EH (cell line): ENCODE results near the gene NCEH1.
"Not testable (repeated sequence)": the region's sequence is repeated elsewhere in the genome, so short reads cannot be mapped to it uniquely, and the experiment has no call there.

Experiments
- DNase-seq: peaks from one replicate; pipeline ENCODE4 v3.0.0-alpha.2; 2015; ENCODE audit warnings: low read depth

The NCEH1 gene

DNA sequence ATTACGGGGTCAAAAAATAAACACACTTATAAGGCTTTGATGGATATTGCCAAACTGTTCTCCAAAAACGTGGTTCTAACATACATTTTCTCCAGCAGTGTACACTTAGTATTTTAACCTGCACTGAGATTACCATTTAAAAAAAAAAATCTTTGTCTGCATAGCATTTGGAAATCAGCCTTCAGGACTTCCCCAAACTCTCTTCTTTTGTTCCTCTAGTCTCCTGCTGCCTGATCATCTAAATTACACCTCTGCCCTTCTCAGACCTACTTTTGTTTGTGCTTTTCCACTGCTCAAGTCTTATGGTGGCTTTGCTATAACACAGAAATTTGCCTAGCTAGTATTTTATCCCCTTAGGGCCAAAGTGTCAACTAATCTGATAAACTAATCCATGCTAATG, 3.8 kb downstream of the NCEH1 start:
- no peak for DNase-seq

GRCh38 chr3:172705170-172705569, 5.7 kb downstream of the NCEH1 start:
- no peak for DNase-seq

- no peak for DNase-seq
These were observed 6.9 kb downstream of the NCEH1 start for GRCh38 chr3:172704001-172704400.

DNA sequence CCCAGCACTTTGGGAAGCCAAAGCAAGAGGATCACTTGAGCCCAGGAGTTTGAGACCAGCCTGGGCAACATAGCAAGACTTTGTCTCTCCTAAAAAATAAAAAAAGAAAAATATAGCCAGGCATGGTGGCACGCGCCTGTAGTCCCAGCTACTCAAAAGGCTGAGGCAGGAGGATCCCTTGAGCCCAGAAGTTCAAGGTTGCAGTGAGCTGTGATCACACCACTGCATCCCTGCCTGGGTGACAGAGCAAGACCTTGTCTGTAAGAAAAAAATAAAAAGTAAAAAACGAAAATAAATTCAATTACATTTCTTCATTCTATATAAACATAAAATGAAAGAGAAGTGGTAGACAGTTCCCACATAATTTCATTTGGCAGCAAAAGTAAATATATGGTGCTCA, 8.1 kb downstream of the NCEH1 start:
- not testable (repeated sequence) for DNase-seq

- DNase-seq, result no peak
These were observed 8.6 kb downstream of the NCEH1 start for GRCh38 chr3:172702256-172702655.

DNA sequence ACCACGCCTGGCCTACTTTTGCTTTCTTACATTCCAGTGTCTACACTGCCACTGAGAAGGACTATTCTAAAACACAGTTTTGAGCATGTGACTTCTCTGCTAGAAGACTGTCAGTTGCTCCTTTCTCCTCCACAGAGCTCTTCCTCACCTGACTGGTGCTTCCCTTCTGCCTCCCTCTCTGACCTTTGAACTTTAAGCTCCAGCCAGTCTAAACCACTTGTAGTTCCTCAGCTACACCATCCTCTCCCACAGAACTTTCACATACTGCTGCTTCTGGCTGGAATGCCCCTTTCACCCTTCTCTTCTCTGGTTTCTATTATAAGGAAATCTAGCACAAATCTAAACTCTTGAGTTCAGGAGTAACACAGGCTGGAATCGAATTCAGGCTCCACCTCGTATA, 9.1 kb downstream of the NCEH1 start:
- DNase-seq, result no peak

GRCh38 chr3:172700936-172701455, 9.9 kb downstream of the NCEH1 start:
- no peak for DNase-seq

DNA sequence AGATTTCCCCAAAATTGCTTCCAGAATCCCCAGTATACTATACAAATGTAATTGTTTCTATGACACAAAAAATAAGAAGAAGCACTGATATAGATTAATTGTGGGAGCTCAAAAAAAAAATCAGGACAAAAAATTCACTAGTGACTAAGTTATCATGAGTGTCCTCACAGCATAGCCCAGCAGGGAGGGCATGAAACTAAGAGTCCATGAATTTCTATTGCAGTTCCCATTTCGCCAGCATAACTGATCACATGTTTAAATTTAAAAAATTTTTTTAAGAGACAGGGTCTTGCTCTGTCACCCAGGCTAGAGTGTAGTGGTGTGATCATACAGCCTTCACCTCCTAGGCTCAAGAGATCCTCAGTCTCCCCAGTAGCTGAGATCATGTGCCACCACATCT, 10.6 kb downstream of the NCEH1 start:
- no peak for DNase-seq

- DNase-seq, result no peak
These were observed 11.8 kb downstream of the NCEH1 start for GRCh38 chr3:172699031-172699430.

DNA sequence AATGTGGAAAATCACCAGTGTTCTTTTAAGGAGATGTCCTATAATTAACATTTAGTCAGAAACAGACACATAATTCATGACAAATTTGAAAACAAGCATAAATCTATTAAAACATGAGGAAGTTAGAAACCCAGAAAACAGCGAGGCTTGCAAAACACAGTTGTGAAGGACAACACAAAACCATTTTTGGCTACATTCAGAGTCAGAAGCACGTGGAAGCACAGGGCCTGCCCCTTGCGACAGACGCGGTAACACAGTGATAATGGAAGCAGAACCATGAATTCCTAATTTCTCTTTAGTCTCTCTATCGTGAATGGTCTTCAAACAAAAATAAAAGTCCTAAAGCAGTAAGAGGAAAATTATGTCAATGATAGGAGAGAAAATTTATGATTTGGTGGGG, 12.2 kb downstream of the NCEH1 start:
- DNase-seq, result no peak

DNA sequence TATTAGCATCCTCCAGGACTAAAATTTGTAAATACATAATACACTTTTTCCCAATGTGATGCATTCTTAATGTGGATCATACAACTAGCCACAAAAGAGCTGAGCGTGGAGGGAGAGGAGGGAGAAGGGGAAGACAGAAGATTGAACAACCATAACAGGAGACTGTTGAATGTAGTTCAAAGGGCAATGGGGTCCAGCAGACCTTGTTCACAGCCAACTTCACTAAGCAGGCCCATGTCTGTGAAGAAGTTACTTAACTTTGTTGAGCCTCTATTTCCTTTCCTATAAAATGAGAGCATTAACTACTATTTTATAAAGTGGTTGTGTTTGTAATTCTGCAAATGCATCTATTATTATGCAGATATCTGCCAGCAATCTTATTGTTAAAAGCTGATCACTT, 13.3 kb downstream of the NCEH1 start:
- DNase-seq, result no peak

GRCh38 chr3:172696357-172696756, 14.5 kb downstream of the NCEH1 start:
- DNase-seq, result no peak

DNA sequence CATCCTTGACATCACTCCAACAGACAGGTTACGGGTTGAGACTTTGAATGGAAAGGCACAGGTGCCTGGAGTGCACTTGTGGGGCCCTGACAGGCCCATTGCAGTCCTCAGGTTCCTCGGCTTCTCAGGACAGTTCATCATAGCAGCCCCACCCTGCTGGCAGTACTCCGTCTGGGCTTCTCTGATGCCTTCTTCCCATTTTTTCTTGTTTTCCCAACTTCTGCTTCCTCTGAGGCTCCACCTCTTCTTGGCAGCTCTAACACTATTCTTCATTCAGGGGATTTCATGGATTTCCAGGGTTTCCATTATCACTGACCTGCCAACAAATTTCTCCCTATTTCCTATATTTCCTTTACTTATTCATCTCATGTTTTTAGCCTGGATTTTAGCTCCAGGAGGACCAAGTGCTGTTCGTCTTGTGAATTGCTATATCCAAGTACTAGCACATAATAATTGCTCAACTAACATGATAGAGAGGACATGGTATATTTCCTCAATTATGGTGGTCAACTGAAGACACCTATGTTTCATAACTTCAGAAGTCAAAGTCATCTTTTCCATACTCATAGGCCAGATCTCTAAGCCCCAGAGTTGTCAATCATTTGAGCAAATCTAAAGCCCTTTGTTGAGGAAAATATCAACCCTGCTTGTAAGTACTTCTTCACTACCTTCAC, 16.2 kb downstream of the NCEH1 start:
- no peak for DNase-seq

- DNase-seq, result peak; percentile 36
These were observed 18.0 kb downstream of the NCEH1 start for GRCh38 chr3:172692751-172693338.

- no peak for DNase-seq
These were observed 19.9 kb downstream of the NCEH1 start for GRCh38 chr3:172690936-172691335.

- DNase-seq, result no peak
These were observed 22.3 kb downstream of the NCEH1 start for GRCh38 chr3:172688588-172688987.

GRCh38 chr3:172687501-172687900, 23.4 kb downstream of the NCEH1 start:
- no peak for DNase-seq

DNA sequence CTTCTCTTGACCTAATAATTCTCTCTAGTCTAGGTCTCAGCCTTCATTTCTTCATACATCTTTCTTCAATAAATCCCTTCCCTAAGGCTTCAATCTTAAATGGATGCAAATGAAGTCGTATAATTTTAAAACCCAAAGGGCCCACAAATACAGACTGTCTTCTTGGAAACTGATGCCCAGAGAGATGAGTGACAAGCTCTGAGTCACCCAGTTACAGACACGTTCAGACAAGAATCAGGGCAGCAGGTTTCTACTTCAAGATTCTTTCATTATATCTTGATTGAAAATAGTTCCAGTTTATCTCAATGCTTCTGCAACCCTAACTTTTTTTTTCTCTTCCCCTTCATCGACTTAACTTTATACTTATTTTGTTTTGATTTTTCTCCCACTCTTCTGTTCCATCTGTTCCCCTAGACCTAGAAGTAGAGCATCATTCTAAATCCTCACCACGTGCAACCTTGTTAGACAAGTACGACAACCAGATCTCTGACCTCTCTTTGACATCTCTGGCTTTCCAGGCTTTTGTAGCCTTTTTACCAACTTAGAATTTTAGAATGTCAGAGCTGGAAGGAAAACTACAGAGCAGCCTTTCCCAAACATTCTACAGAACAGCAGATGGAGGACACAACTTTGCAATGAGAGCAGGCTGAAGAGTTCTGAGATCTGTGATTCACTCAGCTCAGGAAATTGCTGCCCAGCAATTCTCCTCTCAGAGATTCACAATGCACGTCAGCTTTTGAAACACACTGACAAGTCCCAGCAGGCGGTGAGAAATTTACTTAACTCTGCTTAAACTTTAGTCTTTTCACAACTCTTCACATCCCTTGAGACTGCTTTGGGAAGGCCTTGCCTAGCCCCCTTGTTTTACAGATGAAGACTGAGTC, 25.3 kb downstream of the NCEH1 start:
- peak; percentile 47 for DNase-seq

DNA sequence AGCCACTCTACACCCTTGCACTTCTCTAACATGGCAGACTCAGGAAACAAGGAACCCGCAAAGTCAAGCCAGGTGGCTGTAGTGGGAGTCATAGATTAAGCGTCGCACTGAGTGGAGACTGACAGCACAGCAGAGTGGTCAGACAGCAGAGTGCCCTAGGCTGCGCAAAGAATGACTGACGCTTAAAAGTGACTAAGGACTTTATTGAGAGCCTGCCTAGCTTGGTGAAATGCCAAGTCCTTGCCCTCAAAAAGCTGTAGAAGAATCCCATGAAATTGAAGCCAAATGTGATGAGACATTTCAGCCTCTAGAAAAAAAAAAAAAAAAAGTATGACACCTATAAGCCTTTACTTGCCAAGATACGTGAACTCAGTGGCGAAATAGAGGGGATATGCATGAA, 30.2 kb downstream of the NCEH1 start:
- DNase-seq, result peak; percentile 67

DNA sequence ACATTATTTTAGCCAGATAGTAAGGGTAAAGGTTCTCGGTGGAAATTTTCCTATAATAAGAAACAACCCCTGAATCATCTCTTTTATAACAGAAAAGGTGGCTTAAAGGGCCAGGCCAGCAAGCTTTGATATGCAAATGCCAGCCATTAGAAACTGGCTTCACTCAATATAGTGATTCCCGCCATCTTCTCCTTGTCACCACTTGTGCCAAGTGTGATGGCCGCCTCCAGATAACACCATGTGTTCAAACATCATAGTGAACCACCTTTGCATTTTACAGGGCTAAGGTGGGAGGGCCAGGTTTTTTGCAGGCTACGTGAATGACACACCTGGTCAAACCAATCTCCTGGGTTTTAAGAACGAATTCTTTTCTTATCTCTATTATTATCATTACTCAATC, 31.3 kb downstream of the NCEH1 start:
- no peak for DNase-seq

- DNase-seq, result peak; percentile 74
These were observed 32.8 kb downstream of the NCEH1 start for GRCh38 chr3:172678068-172678467.

DNA sequence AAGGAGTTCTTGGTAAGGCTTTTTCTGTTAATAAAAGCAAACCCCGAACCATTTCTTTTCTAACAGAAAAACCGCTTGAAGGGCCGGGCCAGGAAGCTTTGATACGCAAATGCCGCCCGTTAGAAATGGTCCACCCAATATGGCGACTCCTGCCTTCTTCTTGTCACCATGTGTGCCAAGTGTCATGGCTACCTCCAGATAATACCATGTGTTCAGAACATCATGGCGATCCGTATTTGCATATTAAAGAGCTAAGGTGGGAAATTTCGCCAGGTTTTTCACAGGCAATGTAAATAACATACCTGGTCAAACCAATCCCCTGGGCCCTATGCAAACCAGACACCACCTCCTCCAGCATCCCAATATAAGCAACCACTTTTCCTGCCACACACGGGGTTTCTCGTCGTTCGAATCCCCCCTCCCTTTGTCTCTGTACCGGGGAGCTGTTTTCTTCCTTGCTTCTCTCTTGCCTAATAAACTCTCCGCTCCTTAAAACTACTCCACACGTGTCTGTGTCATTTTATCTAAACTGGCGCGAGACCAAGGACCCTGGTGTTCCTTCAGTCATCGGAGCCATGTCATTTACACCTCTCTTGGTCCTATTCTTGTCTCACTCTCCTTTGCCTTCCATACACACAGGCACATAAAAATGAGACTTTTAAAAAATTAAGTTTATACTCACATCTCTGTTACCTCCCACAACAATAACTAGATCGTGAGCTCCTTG, 34.5 kb downstream of the NCEH1 start:
- no peak for DNase-seq
